Prostate gland (tissue), 2 donors: Measurements from ENCODE around the gene NFKB1. TPM values are rescaled to one million over a fixed set of nuclear protein-coding genes. Genes with fewer than 3 reads are reported as not detected.
A peak's percentile ranks its signal among the peaks of the same experiment; 100 is the strongest.

Experiments
- DNase-seq: peaks from one replicate; pipeline ENCODE4 v3.0.0-alpha.2; 2019; ENCODE audit warnings: low spot score
- H3K27ac ChIP-seq, 2 donors: fragments of 200-600 bp; sonication (generic); 2 replicates each; pipeline ENCODE4 v1.5.1; 2017 to 2019
- H3K27me3 ChIP-seq: fragments of 200-600 bp; sonication (generic); replicated peaks from 2 replicates; pipeline ENCODE4 v1.5.1; 2019; ENCODE audit not compliant: insufficient read depth
- H3K36me3 ChIP-seq, 2 donors: fragments of 200-600 bp; sonication (generic); 1 replicate in 1 of 2; 2 replicates in 1 of 2; pipeline versions ENCODE4 v1.5.1 to v1.8.1; 2017 to 2019
- H3K4me1 ChIP-seq: fragments of 200-600 bp; sonication (generic); replicated peaks from 2 replicates; pipeline ENCODE4 v1.5.1; 2019
- H3K4me3 ChIP-seq, 2 donors: fragments of 200-600 bp; sonication (generic); 2 replicates each; pipeline ENCODE4 v1.5.1; 2017 to 2019
- H3K9me3 ChIP-seq: fragments of 200-600 bp; sonication (generic); 2 replicates; pipeline ENCODE4 v1.5.1; 2017
- POLR2A ChIP-seq: fragments of 450-650 bp; IDR thresholded peaks from one replicate; pipeline ENCODE4 v1.6.1; 2016; ENCODE audit warnings: antibody characterized with exemption, mild to moderate bottlenecking
- POLR2AphosphoS5 ChIP-seq: sonication (generic); formaldehyde crosslinking; IDR thresholded peaks from one replicate; pipeline ENCODE4 v1.6.1; 2017; ENCODE audit warnings: antibody characterized with exemption
- WGBS: methylation state at CpG from one replicate; pipeline ENCODE4 v1.1.5; 2018; 5-methylcytosine and 5-hydroxymethylcytosine counted together
- intact Hi-C: fragments of 100-400 bp; cut with DNase I; formaldehyde crosslinking; loops from one replicate; pipeline ENCODE4 v1.14.2; 2022
- total RNA-seq, 2 donors: library from RNA; depleted of rRNA; stranded (reverse); fragments of >200 nt; gene quantifications; one replicate each; pipeline ENCODE4 v1.1.0, GENCODE V29; 2016
- TF ChIP-seq, protein P1 (sequence below), 4 experiments: fragments of 200-600 bp in 2 of 4; fragments of 450-650 bp in 2 of 4; sonication (generic) in 2 of 4; IDR thresholded peaks; 1 replicate in 3 of 4; 2 replicates in 1 of 4; pipeline ENCODE4 v1.5.1; 2016 to 2019; ENCODE audit warnings: antibody characterized with exemption in 4 of 4, mild to moderate bottlenecking in 2 of 4, moderate library complexity in 2 of 4

Gene NFKB1
- total RNA-seq, 2 donors from 2014 or later = 32.3 to 35.4 TPM

DNA sequence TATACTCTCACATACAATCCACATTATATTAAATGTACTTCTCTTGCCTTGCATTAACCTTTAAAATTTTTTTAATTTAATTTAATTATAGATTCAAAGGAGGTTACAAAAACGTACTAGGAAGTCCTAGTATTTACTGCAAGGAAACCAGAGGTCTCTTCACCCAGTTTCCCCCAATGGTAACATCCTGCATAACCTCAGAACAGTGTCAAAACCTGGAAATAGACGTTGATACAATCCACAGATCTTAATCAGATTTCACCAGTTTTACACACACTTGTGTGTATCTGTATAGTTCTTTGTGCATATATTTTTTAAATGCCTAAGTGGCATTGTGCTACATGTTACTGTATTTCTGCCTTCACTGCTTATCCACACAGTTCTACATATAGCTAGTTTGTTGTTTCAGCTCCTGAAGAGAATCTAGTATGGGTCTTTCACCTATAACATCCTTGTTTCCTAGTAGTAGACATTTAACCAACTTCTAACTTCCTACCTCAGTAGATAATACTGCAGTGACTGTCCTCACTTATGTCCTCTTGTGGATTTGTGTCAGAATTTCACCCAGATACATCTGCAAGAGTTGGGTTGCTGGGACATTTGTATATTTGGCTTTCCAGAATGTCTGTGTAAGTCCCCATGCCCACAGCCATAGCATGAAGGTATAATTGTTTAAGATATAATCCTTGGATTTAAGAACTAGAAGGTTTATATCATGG, 103.2 kb downstream of the NFKB1 start:
- TF ChIP-seq, protein P1, sequence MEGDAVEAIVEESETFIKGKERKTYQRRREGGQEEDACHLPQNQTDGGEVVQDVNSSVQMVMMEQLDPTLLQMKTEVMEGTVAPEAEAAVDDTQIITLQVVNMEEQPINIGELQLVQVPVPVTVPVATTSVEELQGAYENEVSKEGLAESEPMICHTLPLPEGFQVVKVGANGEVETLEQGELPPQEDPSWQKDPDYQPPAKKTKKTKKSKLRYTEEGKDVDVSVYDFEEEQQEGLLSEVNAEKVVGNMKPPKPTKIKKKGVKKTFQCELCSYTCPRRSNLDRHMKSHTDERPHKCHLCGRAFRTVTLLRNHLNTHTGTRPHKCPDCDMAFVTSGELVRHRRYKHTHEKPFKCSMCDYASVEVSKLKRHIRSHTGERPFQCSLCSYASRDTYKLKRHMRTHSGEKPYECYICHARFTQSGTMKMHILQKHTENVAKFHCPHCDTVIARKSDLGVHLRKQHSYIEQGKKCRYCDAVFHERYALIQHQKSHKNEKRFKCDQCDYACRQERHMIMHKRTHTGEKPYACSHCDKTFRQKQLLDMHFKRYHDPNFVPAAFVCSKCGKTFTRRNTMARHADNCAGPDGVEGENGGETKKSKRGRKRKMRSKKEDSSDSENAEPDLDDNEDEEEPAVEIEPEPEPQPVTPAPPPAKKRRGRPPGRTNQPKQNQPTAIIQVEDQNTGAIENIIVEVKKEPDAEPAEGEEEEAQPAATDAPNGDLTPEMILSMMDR (IDR thresholded peaks at IDR 0.05) = no peak
- no peak for TF ChIP-seq POLR2A
- no peak for TF ChIP-seq POLR2AphosphoS5
- Histone ChIP-seq H3K27ac (no peak overlapping the region), H3K36me3 (no peaks in the 10 kb centered on the region), H3K4me3 (no peak overlapping the region), H3K27me3 (no peaks in the 10 kb centered on the region), H3K4me1 (no peaks in the 10 kb centered on the region), H3K9me3 (no peaks in the 10 kb centered on the region)
- no peak for DNase-seq
- WGBS = 76% methylated on average over 2 of the region's 2 CpGs
- intact Hi-C loops = loop anchor here (5.0 kb wide), 1 partner anchor 102 kb away; the partner anchor contains the start of gene NFKB1

DNA sequence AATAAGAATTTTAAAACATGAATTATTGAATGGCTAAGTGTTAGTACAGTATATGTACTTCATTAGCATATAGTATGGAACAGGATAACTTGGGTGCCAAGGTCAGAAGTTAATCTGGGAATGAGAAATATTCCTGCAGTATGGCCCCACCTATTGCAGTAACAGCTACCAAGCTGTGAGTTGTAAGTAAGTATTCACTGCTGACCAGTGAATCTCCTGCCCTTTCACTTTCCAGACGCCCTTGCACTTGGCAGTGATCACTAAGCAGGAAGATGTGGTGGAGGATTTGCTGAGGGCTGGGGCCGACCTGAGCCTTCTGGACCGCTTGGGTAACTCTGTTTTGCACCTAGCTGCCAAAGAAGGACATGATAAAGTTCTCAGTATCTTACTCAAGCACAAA, 105.1 kb downstream of the NFKB1 start:
- no peak for TF ChIP-seq POLR2A
- TF ChIP-seq, protein P1 (IDR thresholded peaks at IDR 0.05) = no peak
- TF ChIP-seq POLR2AphosphoS5 = no peak
- no peaks in the 10 kb centered on the region for H3K36me3 ChIP-seq

DNA sequence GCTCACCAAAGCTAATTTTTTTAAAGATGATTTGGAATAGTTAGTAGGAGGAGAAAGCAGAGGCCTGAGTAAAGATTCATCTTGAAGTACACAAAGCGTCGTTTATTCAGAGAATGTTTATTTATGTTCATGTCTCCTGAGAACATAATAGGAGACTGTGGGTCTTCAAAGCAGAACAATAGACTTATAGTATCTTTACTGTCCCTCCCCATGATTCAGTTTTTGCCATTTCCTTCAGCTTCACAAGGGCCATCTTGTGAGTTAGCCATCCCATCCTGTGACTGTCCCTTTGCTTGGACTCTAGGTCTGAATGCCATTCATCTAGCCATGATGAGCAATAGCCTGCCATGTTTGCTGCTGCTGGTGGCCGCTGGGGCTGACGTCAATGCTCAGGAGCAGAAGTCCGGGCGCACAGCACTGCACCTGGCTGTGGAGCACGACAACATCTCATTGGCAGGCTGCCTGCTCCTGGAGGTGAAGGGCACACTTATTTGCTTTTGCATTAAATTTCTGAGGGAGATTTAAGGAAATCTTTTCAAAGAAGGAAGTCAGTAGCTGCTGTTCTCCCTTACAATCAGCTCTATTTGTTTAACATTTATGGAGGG, 105.8 kb downstream of the NFKB1 start:
- no peaks in the 10 kb centered on the region for H3K36me3 ChIP-seq
- 65% methylated on average over 7 of the region's 7 CpGs for WGBS
- no peaks in the 10 kb centered on the region for H3K4me1 ChIP-seq
- no peaks in the 10 kb centered on the region for H3K9me3 ChIP-seq
- no peak for DNase-seq
- no peak for TF ChIP-seq POLR2AphosphoS5
- intact Hi-C loops = no loop called here
- H3K27me3 ChIP-seq = no peaks in the 10 kb centered on the region
- H3K27ac ChIP-seq = no peak overlapping the region
- no peak overlapping the region for H3K4me3 ChIP-seq

More for the DNA sequence above, 105.1 kb downstream of the NFKB1 start:
- no peaks in the 10 kb centered on the region for H3K9me3 ChIP-seq
- H3K4me3 ChIP-seq = no peak overlapping the region
- 85% methylated on average over 3 of the region's 3 CpGs for WGBS
- intact Hi-C loops = no loop called here
- H3K27ac ChIP-seq = no peak overlapping the region
- no peaks in the 10 kb centered on the region for H3K4me1 ChIP-seq
- no peak for DNase-seq
- no peaks in the 10 kb centered on the region for H3K27me3 ChIP-seq

DNA sequence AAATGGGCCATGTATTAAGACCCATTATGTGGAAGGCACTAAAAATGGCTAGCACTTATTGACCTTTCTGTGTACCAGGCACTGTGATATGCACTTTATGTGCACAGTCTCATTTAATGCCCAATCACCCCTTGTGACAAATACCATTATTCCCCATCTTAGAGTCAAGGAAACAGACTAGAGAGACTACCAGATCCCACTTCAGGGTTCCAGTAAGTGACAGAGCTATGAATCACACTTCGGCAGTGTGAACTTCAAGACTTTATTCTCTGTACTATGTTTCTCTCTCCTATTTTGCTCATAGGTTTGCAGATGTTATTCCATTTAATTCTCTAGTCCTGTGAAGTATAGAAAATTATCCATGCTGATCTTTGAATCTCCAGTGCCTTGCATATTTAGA, 107.0 kb downstream of the NFKB1 start:
- WGBS = 97% methylated on average over 1 of the region's 1 CpG
- DNase-seq = no peak
- intact Hi-C loops = no loop called here
- Histone ChIP-seq H3K4me3 (no peak overlapping the region), H3K36me3 (no peaks in the 10 kb centered on the region), H3K27me3 (no peaks in the 10 kb centered on the region), H3K9me3 (no peaks in the 10 kb centered on the region), H3K27ac (no peak overlapping the region), H3K4me1 (no peaks in the 10 kb centered on the region)
- TF ChIP-seq POLR2AphosphoS5 (no peak), POLR2A (no peak)
- TF ChIP-seq, protein P1 (IDR thresholded peaks at IDR 0.05) = no peak

DNA sequence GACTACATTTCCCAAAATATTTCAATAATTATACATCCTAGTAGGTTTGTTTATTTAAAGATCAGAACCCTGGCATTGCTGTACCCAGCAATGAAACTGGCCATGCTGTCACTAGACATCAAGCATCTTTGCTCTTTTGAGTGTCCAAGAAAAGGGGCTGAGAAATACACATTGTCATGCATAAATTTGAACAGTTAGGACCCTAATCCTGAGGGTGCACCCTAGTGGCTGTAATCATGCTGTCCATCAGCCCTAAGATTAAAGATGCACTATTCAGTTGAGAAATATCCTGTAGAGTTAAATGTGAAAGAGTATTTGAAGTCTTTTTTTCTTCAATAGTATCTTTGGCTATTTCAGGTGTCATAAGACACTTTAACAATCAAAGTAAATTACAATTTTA, 108.8 kb downstream of the NFKB1 start:
- no peak for TF ChIP-seq POLR2A
- TF ChIP-seq, protein P1 (IDR thresholded peaks at IDR 0.05) = peak in 1 of 4 experiments; percentile 8
- Histone ChIP-seq H3K4me1 (no peaks in the 10 kb centered on the region), H3K4me3 (no peak overlapping the region), H3K27me3 (no peaks in the 10 kb centered on the region), H3K9me3 (no peaks in the 10 kb centered on the region), H3K27ac (no peak overlapping the region), H3K36me3 (peaks cover 0 to 7% of the 10 kb centered on the region in 2 donors)
- intact Hi-C loops = loop anchor here (5.0 kb wide), 1 partner anchor 163 kb away; no protein-coding TSS in a partner anchor
- no peak for DNase-seq
